RWPE2 (cell line): ENCODE measurements around the gene SLC30A7.

Source experiments
- ATAC-seq: fragments of 200-7000 bp; cut with Tn5 transposase; 3 replicates; pipeline ENCODE4 v1.9.1; 2021; ENCODE audit warnings: low read depth
- DNase-seq: peaks from one replicate; pipeline ENCODE4 v3.0.0-alpha.2; 2020; ENCODE audit warnings: low spot score
- H3K27ac ChIP-seq: fragments of 450-650 bp; 2 replicates; pipeline ENCODE4 v1.5.1; 2017; ENCODE audit warnings: mild to moderate bottlenecking; ENCODE audit not compliant: poor library complexity, severe bottlenecking
- H3K27me3 ChIP-seq: fragments of 250-450 bp; sonication (Bioruptor Pico); 2 replicates; pipeline ENCODE4 v1.5.1; 2021; ENCODE audit warnings: mild to moderate bottlenecking, moderate library complexity; ENCODE audit not compliant: insufficient read depth, poor library complexity, severe bottlenecking
- H3K36me3 ChIP-seq: fragments of 250-450 bp; sonication (Bioruptor Pico); 2 replicates; pipeline ENCODE4 v1.5.1; 2020; ENCODE audit warnings: low read depth, mild to moderate bottlenecking, moderate library complexity
- H3K4me1 ChIP-seq: fragments of 250-450 bp; sonication (Bioruptor Pico); 2 replicates; pipeline ENCODE4 v1.5.1; 2021; ENCODE audit warnings: mild to moderate bottlenecking, moderate library complexity; ENCODE audit not compliant: insufficient read depth, poor library complexity, severe bottlenecking
- H3K4me3 ChIP-seq: fragments of 250-450 bp; sonication (Bioruptor Pico); 2 replicates; pipeline ENCODE4 v1.5.1; 2021; ENCODE audit warnings: mild to moderate bottlenecking, moderate library complexity; ENCODE audit not compliant: severe bottlenecking
- H3K9me3 ChIP-seq: fragments of 250-450 bp; sonication (Bioruptor Pico); 2 replicates; pipeline ENCODE4 v1.5.1; 2021; ENCODE audit warnings: mild to moderate bottlenecking, moderate library complexity; ENCODE audit not compliant: severe bottlenecking
- CTCF ChIP-seq: fragments of 450-650 bp; IDR thresholded peaks from one replicate; pipeline ENCODE4 v1.5.1; 2017; ENCODE audit warnings: mild to moderate bottlenecking, moderate library complexity; ENCODE audit not compliant: poor library complexity, severe bottlenecking

SLC30A7 gene

GRCh38 chr1:100988121-100988520 is 92.2 kb downstream of the SLC30A7 start:
- peaks cover 50% of the 10 kb centered on the region for H3K36me3 ChIP-seq
- ATAC-seq: no peak
- H3K9me3 ChIP-seq: no peaks in the 10 kb centered on the region
- no peaks in the 10 kb centered on the region for H3K27me3 ChIP-seq
- H3K4me3 ChIP-seq: no peak overlapping the region
- no peak for DNase-seq
- TF ChIP-seq CTCF: no peak
- H3K4me1 ChIP-seq: no peaks in the 10 kb centered on the region
- no peak overlapping the region for H3K27ac ChIP-seq

- ATAC-seq (no peak), DNase-seq (no peak)
- no peak for TF ChIP-seq CTCF
- H3K4me1 ChIP-seq: no peaks in the 10 kb centered on the region
- H3K27me3 ChIP-seq: no peaks in the 10 kb centered on the region
- H3K36me3 ChIP-seq: peaks cover 56% of the 10 kb centered on the region
- H3K4me3 ChIP-seq: no peak overlapping the region
- no peak overlapping the region for H3K27ac ChIP-seq
- H3K9me3 ChIP-seq: no peaks in the 10 kb centered on the region
These were observed 93.6 kb downstream of the SLC30A7 start for GRCh38 chr1:100989306-100990077.

GRCh38 chr1:100995198-100995988 is 99.5 kb downstream of the SLC30A7 start:
- Histone ChIP-seq H3K36me3 (peaks cover 73% of the 10 kb centered on the region), H3K4me3 (no peak overlapping the region), H3K27me3 (no peaks in the 10 kb centered on the region), H3K4me1 (no peaks in the 10 kb centered on the region), H3K9me3 (no peaks in the 10 kb centered on the region), H3K27ac (no peak overlapping the region)
- ATAC-seq: no peak
- TF ChIP-seq CTCF: no peak
- no peak for DNase-seq

GRCh38 chr1:100998426-100998825 is 102.5 kb downstream of the SLC30A7 start:
- DNase-seq: no peak
- no peak for TF ChIP-seq CTCF
- Histone ChIP-seq H3K27ac (no peak overlapping the region), H3K9me3 (no peaks in the 10 kb centered on the region), H3K27me3 (no peaks in the 10 kb centered on the region), H3K4me1 (peaks cover 11% of the 10 kb centered on the region), H3K4me3 (no peak overlapping the region), H3K36me3 (peaks cover 65% of the 10 kb centered on the region)
- no peak for ATAC-seq
